ENCODE results near the gene TMEM100. TPM values are rescaled to one million over a fixed set of nuclear protein-coding genes. Genes with fewer than 3 reads are reported as not detected.

The TMEM100 gene, protein sequence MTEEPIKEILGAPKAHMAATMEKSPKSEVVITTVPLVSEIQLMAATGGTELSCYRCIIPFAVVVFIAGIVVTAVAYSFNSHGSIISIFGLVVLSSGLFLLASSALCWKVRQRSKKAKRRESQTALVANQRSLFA
- 1 to 10 TPM; 2.9 to 5.6 TPM for total RNA-seq

- Histone ChIP-seq H3K9me3 (no peaks in the 10 kb centered on the region), H3K36me3 (replicated peaks in 1 of 2; ENCODE audit: insufficient read depth in 1 of 2, low read depth in 2 of 2) (no peaks in the 10 kb centered on the region), H3K4me1 (no peaks in the 10 kb centered on the region), H3K27ac (no peak within 1 kb of the TSS), H3K27me3 (no peaks in the 10 kb centered on the region), H3K4me3 (no peak within 1 kb of the TSS)
- DNase-seq = peak in 2 of 4 donors; percentile 17 to 33
- intact Hi-C loops (cut with DNase I) = loop anchor here (10.0 kb wide), 1 partner anchor 188 kb away; no protein-coding TSS in a partner anchor
- WGBS, 2 donors = 18 to 25% methylated on average over 12 of the region's 12 CpGs
- ATAC-seq = peak; percentile 27
- no peak for TF ChIP-seq CTCF (IDR thresholded peaks at IDR 0.05)
- no peak for TF ChIP-seq POLR2A (IDR thresholded peaks at IDR 0.05)
Measured at GRCh38 chr17:55722742-55723487, at the start of gene TMEM100. Gene TMEM100, minus strand, starts transcription at chr17:55722864. Its CDS starts 1,794 bp downstream, at chr17:55721070.

DNA sequence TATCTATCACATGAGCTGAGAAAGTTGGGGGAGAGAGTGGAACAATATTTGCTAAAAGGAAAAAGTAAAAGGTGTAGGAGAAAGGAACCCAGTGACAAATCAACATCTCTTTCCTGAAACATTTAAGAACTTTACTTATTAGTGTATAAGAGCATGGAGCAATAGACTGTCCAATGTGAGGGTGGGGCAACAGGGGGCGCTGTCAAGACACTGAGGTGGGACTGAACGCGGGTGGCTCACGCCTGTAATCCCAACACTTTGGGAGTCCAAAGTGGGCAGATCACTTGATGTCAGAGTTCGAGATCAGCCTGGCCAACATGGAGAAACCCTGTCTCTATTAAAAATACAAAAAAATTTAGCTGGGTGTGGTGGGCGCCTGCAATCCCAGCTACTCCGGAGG is 49.4 kb upstream of the TMEM100 start:
- no peak overlapping the region for H3K27ac ChIP-seq
- DNase-seq (no peak), ATAC-seq (no peak)
- intact Hi-C loops (cut with DNase I) = loop anchor here (5.0 kb wide), 1 partner anchor 245 kb away; no protein-coding TSS in a partner anchor
- H3K27me3 ChIP-seq = no peaks in the 10 kb centered on the region
- no peaks in the 10 kb centered on the region for H3K4me1 ChIP-seq
- no peak for TF ChIP-seq CTCF (IDR thresholded peaks at IDR 0.05)
- TF ChIP-seq POLR2A (IDR thresholded peaks at IDR 0.05) = no peak
- WGBS, 2 donors = 93 to 95% methylated on average over 7 of the region's 7 CpGs
- H3K36me3 ChIP-seq (replicated peaks in 1 of 2; ENCODE audit: insufficient read depth in 1 of 2, low read depth in 2 of 2) = peaks cover 0 to 5% of the 10 kb centered on the region in 2 donors
- no peaks in the 10 kb centered on the region for H3K9me3 ChIP-seq
- no peak overlapping the region for H3K4me3 ChIP-seq

GRCh38 chr17:55770196-55770870 is 47.7 kb upstream of the TMEM100 start:
- no peak overlapping the region for H3K4me3 ChIP-seq
- ATAC-seq (peak; percentile 38), DNase-seq (no peak)
- WGBS, 2 donors = 36 to 37% methylated on average over 4 of the region's 4 CpGs
- H3K36me3 ChIP-seq (replicated peaks in 1 of 2; ENCODE audit: insufficient read depth in 1 of 2, low read depth in 2 of 2) = peaks cover 0 to 5% of the 10 kb centered on the region in 2 donors
- no peaks in the 10 kb centered on the region for H3K9me3 ChIP-seq
- intact Hi-C loops (cut with DNase I) = loop anchor here (5.0 kb wide), 1 partner anchor 243 kb away; no protein-coding TSS in a partner anchor
- H3K4me1 ChIP-seq = no peaks in the 10 kb centered on the region
- H3K27ac ChIP-seq = no peak overlapping the region
- H3K27me3 ChIP-seq = no peaks in the 10 kb centered on the region
- TF ChIP-seq POLR2A (IDR thresholded peaks at IDR 0.05) = no peak
- peak; percentile 30 to 68 (median 64) for TF ChIP-seq CTCF (IDR thresholded peaks at IDR 0.05)

DNA sequence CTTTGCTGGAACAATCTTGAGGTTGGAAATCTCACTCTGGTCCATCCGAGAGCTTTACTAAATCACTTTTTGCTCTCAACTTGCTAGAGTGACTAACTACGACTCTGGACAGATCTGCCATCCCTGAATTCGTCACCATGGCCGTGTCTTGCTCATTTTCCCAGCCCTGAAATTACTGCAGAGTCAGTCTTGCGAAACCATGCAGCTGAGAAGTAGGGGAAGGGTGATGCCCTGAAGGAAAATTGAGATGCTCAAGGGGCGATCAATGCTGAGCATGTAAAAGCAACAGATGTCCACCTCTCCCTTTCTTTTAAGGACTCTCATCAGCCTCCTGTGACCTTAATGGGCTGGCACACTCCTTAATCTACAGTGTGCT is 46.9 kb upstream of the TMEM100 start:
- WGBS, 2 donors = 66 to 83% methylated on average over 6 of the region's 6 CpGs
- peaks cover 0 to 5% of the 10 kb centered on the region in 2 donors for H3K36me3 ChIP-seq (replicated peaks in 1 of 2; ENCODE audit: insufficient read depth in 1 of 2, low read depth in 2 of 2)
- no peaks in the 10 kb centered on the region for H3K9me3 ChIP-seq
- TF ChIP-seq CTCF (IDR thresholded peaks at IDR 0.05) (no peak), POLR2A (IDR thresholded peaks at IDR 0.05) (no peak)
- H3K27ac ChIP-seq = no peak overlapping the region
- no peaks in the 10 kb centered on the region for H3K4me1 ChIP-seq
- H3K4me3 ChIP-seq = no peak overlapping the region
- peak in 1 of 4 donors; percentile 36 for DNase-seq
- H3K27me3 ChIP-seq = no peaks in the 10 kb centered on the region
- no peak for ATAC-seq
- intact Hi-C loops (cut with DNase I) = no loop called here

Measured in body of pancreas (tissue), 4 donors.